ENCODE measurements around the gene MYPN. TPM values are rescaled to one million over a fixed set of nuclear protein-coding genes. Genes with fewer than 3 reads are reported as not detected.

The MYPN gene
- total and polyA plus RNA-seq, 2 experiments from 2014 or later, result not detected

DNA sequence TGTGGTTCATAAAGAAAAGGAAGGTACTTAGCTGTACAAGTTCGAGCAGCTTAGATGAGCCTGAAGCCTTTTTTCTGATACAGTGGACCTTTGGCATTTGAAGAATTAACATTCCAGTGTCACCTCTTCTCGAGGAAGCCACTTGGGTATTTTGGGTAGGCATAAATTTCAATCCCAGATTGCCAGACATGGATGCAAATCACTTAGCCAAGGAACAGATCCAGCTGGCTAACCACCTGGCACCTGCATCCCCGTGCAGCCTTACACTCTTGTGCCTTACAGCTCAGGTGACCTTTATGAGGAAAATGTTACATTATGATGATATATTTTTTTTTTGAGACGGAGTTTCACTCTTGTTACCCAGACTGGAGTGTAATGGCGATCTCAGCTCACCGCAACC, 138.6 kb downstream of the MYPN start:
- no peaks in the 10 kb centered on the region for H3K9me2 ChIP-seq (replicated peaks; ENCODE audit: insufficient read depth)
- whole genome bisulfite sequencing (ENCODE audit: low lambda C conversion rate, missing lambda C conversion rate), result 78% methylated on average over 6 of the region's 6 CpGs
- no peaks in the 10 kb centered on the region for H3K9me3 ChIP-seq (ENCODE audit: low read depth)
- no peaks in the 10 kb centered on the region for H3K36me3 ChIP-seq (replicated peaks; ENCODE audit: insufficient read depth, low read depth)
- no peaks in the 10 kb centered on the region for H3K4me1 ChIP-seq (ENCODE audit: insufficient read depth)
- TF ChIP-seq EZH2phosphoT487 (IDR thresholded peaks at IDR 0.05; ENCODE audit: low read depth, severe bottlenecking, unreplicated experiment) (no peak), EZH2 (IDR thresholded peaks at IDR 0.05; ENCODE audit: borderline replicate concordance) (no peak)
- no peak overlapping the region for H3K27ac ChIP-seq
- no peaks in the 10 kb centered on the region for H3K79me2 ChIP-seq
- H2AFZ ChIP-seq, result no peak overlapping the region
- DNase-seq (ENCODE audit: low spot score), result no peak
- H3K4me2 ChIP-seq, result no peak overlapping the region
- no peak overlapping the region for H3K4me3 ChIP-seq
- H3K27me3 ChIP-seq, result no peaks in the 10 kb centered on the region
- no peaks in the 10 kb centered on the region for H4K20me1 ChIP-seq (ENCODE audit: insufficient read depth, poor library complexity, severe bottlenecking)

DNA sequence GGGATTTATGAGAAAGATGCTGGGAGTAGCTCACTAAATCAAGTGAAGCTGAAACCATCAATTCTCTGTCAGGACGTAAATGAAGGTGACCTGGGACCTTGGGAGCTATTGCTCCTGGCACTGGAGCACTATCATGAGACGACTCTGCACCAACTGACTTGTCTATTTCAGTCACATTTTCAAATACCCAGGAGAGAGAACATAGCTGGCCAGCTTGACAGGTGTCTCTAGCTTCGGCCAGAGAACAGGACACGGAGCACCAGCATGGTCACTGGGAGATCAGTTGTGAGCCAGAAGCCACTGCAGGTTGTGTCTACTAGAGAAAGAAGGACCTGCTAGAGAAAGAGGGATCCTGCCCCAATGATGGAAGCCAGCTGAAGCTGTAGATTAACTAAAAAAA, 140.0 kb downstream of the MYPN start:
- no peak for DNase-seq (ENCODE audit: low spot score)
- H3K4me1 ChIP-seq (ENCODE audit: insufficient read depth), result no peaks in the 10 kb centered on the region
- H3K9me3 ChIP-seq (ENCODE audit: low read depth), result no peaks in the 10 kb centered on the region
- H3K4me2 ChIP-seq, result no peak overlapping the region
- no peak overlapping the region for H3K4me3 ChIP-seq
- no peaks in the 10 kb centered on the region for H4K20me1 ChIP-seq (ENCODE audit: insufficient read depth, poor library complexity, severe bottlenecking)
- H2AFZ ChIP-seq, result no peak overlapping the region
- no peaks in the 10 kb centered on the region for H3K27me3 ChIP-seq
- no peaks in the 10 kb centered on the region for H3K79me2 ChIP-seq
- no peaks in the 10 kb centered on the region for H3K36me3 ChIP-seq (replicated peaks; ENCODE audit: insufficient read depth, low read depth)
- H3K9me2 ChIP-seq (replicated peaks; ENCODE audit: insufficient read depth), result no peaks in the 10 kb centered on the region
- TF ChIP-seq CTCF (IDR thresholded peaks at IDR 0.05; ENCODE audit: poor library complexity) (no peak), EZH2phosphoT487 (IDR thresholded peaks at IDR 0.05; ENCODE audit: low read depth, severe bottlenecking, unreplicated experiment) (no peak), EZH2 (IDR thresholded peaks at IDR 0.05; ENCODE audit: borderline replicate concordance) (no peak)
- 92% methylated on average over 4 of the region's 4 CpGs for WGBS (ENCODE audit: low lambda C conversion rate, missing lambda C conversion rate)
- H3K27ac ChIP-seq, result no peak overlapping the region

- no peaks in the 10 kb centered on the region for H3K9me2 ChIP-seq (replicated peaks; ENCODE audit: insufficient read depth)
- no peaks in the 10 kb centered on the region for H3K27me3 ChIP-seq
- H3K4me3 ChIP-seq, result no peak overlapping the region
- H4K20me1 ChIP-seq (ENCODE audit: insufficient read depth, poor library complexity, severe bottlenecking), result no peaks in the 10 kb centered on the region
- no peak overlapping the region for H3K27ac ChIP-seq
- no peaks in the 10 kb centered on the region for H3K36me3 ChIP-seq (replicated peaks; ENCODE audit: insufficient read depth, low read depth)
- H3K79me2 ChIP-seq, result no peaks in the 10 kb centered on the region
- TF ChIP-seq EZH2 (IDR thresholded peaks at IDR 0.05; ENCODE audit: borderline replicate concordance), result no peak
- no peak for TF ChIP-seq CTCF (IDR thresholded peaks at IDR 0.05; ENCODE audit: poor library complexity)
- TF ChIP-seq EZH2phosphoT487 (IDR thresholded peaks at IDR 0.05; ENCODE audit: low read depth, severe bottlenecking, unreplicated experiment), result no peak
- DNase-seq (ENCODE audit: low spot score), result no peak
- H3K4me2 ChIP-seq, result no peak overlapping the region
- 68% methylated on average over 7 of the region's 7 CpGs for WGBS (ENCODE audit: low lambda C conversion rate, missing lambda C conversion rate)
- H3K9me3 ChIP-seq (ENCODE audit: low read depth), result no peaks in the 10 kb centered on the region
- H2AFZ ChIP-seq, result no peak overlapping the region
- H3K4me1 ChIP-seq (ENCODE audit: insufficient read depth), result no peaks in the 10 kb centered on the region
Observed at GRCh38 chr10:68251151-68251550, 141.9 kb downstream of the MYPN start.

DNA sequence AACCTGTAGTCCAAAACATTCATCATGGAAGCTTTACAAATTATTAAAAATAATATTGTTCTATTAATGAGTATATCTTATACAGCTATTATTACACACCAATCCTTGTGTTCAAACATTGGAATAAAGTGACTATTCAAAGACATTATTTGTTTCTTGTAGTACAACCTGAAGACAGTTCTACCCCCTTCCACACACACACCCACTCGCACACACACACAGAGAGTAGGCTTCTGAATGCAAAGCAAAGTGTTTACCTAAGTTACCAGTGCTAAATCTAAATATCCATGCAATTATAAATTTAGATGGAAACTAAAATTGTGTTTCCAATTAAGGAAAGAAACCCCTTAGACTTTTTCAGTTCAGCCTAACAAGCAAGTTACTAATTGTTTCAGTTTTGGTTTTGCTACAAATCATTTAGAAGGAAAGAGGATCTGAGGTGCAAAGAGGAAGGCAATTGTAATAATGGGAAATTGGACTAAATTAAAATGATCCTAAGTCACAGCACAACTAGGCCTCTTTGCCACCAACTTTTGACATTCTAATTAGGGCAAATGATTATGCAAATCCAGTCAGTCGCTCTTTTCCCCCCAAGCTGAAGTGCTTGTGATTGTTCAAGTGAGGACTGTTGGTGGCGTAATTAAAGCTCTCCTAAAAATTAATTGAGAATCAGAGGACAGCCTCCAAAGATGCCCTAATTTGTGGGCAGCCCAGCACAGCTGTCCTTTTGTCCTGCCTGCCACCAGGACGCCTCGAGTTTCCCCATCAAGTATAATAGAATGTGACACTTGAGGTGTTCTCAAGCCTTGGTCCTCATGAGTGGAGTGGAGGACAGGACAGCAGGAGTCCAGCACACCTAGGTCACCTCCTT, 142.6 kb downstream of the MYPN start:
- Histone ChIP-seq H3K36me3 (replicated peaks; ENCODE audit: insufficient read depth, low read depth) (no peaks in the 10 kb centered on the region), H3K27me3 (no peaks in the 10 kb centered on the region), H2AFZ (no peak overlapping the region), H3K9me2 (replicated peaks; ENCODE audit: insufficient read depth) (no peaks in the 10 kb centered on the region), H3K4me3 (no peak overlapping the region), H3K27ac (no peak overlapping the region), H3K4me2 (no peak overlapping the region), H3K4me1 (ENCODE audit: insufficient read depth) (no peaks in the 10 kb centered on the region), H3K79me2 (no peaks in the 10 kb centered on the region), H4K20me1 (ENCODE audit: insufficient read depth, poor library complexity, severe bottlenecking) (no peaks in the 10 kb centered on the region), H3K9me3 (ENCODE audit: low read depth) (no peaks in the 10 kb centered on the region)
- no peak for TF ChIP-seq CTCF (IDR thresholded peaks at IDR 0.05; ENCODE audit: poor library complexity)
- TF ChIP-seq EZH2phosphoT487 (IDR thresholded peaks at IDR 0.05; ENCODE audit: low read depth, severe bottlenecking, unreplicated experiment), result no peak
- TF ChIP-seq EZH2 (IDR thresholded peaks at IDR 0.05; ENCODE audit: borderline replicate concordance), result no peak
- DNase-seq (ENCODE audit: low spot score), result no peak
- 80% methylated on average over 5 of the region's 5 CpGs for WGBS (ENCODE audit: low lambda C conversion rate, missing lambda C conversion rate)

Measured in hepatocyte (in vitro differentiated cells).